Stimulated activated CD8-positive, alpha-beta memory T cell treated with anti-CD3 and anti-CD28 coated beads, Interleukin-7, amount 100 ng/mL, for 4 hours (primary cell): ENCODE results near the gene MPPED1.

ENCODE experiments used
- DNase-seq, 2 donors: peaks; one replicate each; pipeline ENCODE4 v3.0.0-alpha.2; 2020; ENCODE audit warnings: low read depth in 2 of 2

MPPED1 gene

DNA sequence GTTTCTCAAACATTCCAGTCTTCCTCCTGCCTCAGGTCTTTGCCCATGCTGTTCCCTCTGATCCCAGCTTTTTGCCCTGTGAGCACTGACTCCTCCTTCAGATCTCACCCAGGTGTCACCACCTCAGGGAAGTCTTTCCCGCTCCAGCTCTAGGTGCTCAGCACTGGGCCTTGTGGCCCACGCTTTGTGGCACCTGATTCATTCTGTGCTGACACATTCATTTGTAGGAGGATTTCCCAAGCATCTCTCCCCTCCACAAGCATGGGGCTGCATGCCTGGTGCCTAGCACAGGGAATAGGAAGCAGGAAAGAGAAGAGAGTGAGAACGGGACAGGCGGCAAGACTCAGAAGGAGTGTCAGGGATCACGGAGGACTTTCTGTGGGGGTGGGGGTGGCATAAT, 17.6 kb downstream of the MPPED1 start:
- DNase-seq, result no peak

DNA sequence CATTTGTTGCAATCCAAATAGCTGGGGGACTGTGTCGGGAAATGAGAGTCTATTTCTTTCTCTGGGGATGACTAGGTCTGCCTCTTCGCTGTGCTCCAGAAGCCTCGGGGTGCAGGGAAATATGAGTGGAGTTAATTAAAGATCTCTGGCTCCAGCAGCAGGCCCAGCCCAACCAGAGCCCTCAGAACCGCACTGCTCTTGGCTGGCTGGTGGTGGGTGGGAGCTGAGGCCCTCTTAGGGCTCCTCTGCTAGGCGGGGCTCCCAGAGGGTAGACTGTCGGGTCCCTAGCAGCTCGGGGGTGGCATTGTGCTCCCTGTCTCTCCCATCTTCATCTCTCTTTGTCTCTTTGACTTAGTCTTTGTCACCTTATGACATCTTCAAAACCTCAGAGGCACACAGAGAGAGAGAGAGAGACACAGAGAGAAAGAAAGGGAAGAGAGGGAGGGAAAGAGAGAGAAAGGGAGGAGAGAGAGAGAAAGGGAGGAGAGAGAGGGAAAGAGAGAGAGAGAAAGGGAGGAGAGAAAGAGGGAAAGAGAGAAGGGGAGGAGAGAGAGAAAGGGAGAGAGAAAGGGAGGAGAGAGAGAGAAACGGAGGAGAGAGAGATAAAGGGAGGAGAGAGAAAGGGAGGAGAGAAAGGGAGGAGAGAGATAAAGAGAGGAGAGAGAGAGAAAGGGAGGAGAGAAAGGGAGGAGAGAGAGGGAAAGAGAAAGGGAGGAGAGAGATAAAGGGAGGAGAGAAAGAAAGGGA, 20.2 kb downstream of the MPPED1 start:
- DNase-seq, result no peak

DNA sequence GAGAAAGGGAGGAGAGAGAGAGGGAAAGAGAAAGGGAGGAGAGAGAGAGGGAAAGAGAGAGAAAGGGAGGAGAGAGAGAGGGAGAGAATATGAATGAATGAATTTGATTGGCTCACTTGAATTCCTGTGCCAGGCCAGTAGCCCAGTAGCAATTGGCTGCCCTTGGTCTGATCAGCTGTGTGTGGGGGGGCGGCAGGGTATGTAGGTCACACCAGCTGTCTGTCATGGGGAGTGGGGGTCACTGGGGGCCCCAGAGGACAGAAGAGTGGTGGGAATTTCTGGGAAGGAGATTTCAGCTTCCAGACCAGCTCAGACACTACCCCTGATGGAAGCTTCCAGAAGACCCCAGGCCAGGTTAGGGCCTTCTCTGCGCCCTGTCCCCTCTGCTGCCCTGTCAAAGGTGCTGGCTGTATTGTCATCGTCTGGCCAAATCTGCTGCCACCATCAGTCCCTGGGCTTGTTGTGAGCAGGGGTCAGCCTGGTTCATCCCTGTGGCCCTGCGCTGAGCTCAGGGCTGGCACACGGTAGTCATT, 21.1 kb downstream of the MPPED1 start:
- no peak for DNase-seq

DNA sequence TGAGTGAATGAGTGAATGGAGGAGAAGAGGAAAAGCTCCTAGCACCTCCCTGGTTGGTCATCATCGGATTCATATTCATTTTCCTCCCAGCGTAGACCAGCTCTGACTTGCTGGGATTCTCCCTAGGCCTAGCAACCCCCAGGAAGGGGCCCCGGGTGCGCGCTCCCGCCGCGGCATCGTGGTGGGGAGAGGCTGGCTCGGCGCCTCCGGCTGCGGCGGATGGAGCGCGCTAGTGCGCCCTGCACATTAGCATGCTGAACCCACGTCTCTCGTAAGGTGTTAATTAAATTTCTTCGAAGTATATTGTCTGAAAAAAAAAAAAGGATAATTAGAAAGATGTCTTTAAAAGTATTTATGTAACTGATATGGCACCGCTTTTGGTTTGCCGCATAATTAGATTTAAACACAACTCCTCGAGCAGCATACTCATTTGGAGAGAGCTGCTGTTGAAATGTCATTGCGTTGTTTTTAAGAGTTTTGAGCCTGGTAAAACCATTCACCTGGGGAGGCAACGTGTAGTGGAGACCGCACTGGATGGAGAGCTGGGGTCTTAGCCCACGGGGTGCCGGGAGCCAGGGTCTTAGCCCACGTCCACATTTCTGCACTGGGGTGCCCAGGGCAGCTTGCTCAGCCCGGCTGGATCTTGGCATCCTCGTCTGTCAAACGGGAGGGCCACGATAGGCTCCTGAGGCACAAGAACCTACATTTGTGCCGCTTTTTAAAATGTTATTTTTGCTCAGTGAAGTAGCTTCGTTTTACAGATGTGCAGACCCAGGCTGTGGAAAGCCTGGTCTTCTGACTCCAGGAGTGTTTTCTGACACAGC, 21.8 kb downstream of the MPPED1 start:
- no peak for DNase-seq

DNA sequence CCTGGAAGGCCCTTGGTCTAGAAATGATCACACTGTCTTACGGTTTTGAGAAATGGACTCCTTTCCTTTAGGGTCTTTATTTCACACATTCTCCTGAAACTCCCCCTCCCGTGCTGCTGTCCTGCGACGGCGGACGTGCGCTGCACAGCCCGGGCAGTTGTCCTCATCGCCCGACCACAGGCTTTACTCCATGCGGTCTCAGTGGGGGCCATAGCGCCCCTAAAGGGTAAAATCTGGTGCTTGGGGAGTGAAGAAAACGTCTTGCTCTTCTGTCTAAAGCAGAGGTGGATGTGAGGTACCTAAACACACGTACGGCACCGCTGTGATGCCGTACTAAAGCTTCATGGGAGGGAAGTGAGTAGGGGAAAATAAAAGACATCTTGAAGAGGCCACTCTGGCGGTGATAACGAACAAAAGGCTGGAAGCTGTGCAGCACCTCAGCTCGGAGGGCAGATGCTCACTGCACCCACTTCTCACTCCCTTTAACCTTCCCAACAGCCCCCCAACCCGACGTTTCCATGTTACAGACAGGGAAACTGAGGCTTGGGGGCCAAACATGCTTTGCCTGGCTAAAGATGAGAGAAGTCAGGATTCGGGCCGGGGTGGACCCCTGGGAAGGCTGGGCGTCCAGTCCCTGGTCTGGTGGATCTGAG, 22.6 kb downstream of the MPPED1 start:
- no peak for DNase-seq

DNA sequence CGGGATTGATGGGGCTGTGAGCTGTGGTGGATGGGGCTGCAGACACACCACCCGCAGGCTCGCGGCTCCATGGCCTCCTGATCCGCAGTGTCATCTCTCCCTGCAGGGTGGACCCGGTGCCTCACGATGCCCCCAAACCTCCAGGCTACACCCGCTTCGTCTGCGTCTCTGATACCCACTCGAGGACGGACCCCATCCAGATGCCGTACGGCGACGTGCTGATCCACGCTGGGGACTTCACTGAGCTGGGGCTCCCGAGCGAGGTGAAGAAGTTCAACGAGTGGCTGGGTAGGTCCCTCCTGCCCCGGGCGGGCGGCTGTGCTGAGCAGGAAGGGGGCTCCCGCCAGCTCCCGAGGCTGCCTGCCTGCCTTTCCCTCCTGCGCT, 23.1 kb downstream of the MPPED1 start:
- DNase-seq, result no peak

DNA sequence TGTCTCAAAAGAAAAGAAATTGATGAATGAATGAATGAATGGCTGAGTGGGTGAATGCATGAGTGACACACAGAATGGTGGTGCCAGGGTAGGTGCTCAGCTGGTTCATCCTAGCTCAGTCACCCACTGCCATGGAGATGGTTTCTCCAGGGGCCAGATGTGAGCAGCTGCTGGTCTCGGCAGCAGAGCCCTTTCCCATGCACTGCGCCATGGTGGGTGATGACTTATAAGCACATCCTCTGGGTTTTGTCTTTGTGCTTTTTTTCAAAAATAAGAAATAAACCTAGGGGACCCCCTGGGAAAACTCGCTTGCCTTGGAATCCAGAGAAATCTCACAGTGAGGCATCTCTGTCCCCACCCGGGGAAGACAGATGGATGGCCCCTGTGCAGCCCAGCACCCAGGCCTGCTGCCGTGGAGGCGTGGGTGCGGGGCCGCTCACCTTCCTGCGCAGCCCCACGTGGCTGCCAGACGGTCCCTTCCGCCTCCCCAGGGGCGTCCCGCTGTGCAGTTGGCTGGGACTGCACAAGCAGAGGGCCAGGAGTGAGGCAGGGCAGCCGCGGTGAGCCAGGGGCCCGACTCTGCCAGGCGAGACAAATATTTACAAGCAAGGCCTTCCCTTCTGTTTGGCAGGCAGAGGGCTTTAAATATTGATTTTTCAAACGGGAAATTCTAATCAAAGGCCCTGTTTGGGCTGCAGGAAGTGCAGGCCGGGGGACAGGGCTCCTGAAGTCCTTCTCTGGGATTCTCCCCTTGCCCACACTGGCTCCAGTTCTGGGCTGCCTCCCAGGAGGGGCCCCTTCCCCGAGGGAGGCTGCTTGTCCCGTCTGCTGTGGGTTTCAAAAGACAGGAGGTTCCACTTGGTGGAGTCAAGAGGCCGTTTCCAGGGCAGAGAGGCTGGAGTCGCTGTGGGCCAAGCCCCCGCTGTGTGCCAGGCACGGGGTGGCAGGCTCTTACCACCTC, 24.3 kb downstream of the MPPED1 start:
- DNase-seq, result no peak

DNA sequence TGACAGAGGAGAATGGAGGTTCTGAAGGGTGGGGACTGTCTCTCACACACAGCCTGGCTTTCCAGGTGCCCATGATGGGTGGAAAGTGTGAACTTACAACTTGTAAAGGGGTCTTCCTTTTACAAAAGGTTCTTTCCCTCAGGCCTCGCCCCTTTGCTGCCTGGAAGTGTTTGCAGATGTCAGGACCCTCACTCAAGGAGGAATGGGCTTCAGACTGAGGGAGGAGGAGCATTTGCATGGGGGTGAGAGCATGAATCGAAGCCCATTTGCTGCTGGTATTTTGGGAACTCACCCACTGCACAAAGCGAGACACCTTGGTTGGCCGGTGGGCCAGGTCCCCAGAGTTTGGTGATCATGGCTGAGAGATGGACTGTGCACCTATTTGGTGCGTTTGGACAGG, 25.1 kb downstream of the MPPED1 start:
- DNase-seq, result no peak

DNA sequence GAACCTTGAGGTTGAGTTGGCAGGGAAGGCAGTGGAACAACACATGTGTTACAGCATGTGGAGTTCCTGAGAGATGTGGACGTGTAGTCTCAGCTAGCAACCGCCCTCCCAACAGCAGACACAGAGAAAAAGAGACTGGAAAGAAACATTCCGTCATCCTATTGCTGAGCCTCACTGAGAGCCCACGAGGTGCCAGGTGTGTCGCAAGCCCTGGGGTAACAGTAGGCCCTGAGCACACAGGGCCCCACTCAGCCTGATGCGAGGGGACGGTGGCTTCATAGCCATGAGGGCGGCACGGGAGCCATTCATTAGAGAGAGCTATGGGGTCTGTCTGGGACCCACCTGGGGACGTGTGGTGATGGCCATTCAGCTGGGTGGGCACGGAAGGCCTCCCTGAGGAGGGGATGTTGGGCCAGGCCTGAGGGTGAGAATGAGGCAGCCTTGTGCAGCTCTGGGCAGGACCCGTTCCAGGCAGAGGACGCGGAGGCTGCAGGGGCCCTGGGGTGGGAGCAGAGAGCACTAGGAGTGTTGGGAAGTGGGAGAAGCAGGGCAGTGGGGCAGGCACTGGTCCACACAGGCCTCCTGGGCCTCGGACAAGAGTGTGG, 26.2 kb downstream of the MPPED1 start:
- no peak for DNase-seq

DNA sequence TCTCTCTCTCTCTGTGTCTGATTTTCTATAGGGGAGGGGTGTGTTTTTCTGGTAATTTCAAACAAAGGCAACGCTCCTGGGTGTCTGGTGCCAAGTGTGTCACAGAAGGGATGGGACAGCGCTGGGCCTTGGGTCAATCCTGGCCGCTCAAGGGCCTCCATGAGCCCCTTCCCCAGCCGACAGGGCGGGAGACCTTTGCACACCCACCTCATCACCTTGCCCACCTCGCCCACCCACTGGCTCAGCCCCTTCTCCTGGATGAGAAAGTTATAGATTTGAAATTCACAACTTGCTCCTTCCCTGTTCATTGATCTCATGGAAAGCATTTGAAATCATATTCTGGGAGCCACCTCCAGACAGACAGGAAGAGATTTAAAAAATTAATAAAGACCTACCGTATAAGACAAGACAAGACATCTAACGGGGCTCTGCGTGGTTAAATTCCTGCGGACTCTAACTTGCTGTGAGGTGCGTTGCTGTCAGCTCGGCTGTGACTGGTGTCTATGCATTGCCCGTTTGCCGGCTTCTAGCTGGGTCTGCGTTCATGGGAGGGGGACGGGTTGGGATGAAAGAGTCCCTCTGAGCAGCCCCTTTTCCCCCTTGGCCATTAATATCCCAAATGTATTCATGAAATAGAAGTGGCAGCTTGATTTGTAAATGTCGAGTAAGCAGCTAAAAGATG, 27.0 kb downstream of the MPPED1 start:
- DNase-seq, result no peak

DNA sequence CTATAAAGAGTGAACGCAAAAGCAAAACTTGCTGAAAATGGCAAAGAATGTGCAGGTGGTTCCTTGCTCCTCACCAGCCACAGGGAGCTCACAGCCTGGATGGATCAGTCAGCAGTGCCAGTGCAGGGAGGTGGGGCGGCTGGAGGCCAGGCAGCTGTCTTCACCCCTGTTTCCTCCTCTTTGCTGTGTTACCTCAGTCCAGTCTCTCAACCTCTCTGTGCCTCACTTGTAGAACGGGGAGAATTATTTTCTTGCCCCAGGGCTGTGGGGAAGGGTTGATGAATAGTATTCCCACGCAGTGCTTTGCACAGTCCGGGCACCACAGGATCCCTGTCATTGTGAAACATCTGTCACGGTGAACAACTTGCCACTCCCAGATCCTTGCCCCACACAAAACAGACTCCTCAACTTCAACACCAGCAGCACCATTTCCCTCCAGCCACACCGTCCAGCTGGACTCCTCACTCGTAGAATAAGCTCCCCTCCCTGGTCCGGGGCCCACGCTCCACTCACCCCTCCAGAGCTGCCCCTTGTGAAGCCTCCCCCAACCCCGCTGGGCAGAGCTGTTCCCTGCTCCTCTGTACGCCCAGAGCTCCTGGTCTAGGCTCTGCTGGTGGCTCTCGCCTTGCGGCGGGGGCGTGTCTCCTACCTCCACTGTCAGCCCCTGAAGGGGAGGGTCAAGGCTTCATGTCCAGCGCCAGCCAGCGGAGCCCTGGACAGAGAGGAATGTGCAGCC, 27.7 kb downstream of the MPPED1 start:
- no peak for DNase-seq

DNA sequence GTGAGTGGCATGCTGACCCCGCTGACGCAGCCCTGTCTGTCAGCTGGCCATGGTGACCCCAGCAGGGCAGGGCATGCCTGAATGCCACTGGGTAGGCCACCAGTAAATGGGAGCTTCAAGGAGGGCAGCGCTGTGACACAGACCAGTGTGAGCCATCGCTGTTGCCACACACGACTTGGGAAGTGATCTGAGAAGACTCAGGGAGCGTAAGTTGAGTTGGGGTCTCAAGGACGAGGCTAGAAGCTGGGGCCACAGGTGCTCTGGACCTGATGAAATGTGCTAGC, 28.2 kb downstream of the MPPED1 start:
- no peak for DNase-seq

DNA sequence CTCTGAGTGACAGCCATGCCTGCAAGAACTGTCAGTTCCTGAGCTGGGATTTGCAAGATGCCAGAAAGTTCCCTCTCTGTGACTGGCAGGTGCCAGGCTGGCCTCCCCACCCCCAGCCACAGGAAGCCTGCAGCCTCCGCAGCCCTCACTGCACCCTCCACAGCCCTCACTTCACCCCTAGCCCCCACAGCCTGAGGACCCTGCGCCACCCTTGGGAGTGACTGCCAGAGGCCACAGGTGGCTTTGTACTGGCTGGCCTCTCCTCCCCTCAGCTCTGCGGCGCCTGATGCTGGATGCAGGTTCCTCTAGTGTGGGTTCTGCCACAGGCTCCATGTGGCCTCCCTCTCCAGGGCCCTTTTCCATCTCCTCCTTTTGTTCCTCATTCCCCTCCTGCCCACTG, 28.7 kb downstream of the MPPED1 start:
- no peak for DNase-seq

DNA sequence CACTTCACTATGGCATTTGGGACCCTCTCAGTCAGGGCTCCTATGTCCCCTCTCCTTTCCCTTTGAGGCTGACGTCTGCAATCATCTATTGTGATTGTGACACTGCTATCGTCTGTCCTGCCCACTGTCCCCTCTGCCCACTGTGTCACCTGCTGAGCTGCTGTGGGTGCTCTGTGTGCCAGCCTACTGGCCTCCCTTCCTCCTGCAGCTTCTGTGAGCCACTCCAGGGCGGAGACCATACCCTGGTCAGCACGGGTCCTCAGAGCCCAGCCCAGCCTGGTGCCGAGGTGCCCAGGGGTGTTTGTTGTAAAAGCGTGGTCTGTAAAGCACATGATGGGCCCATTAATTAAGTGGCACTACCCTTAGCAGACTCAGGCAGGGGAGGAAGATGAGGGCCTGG, 29.4 kb downstream of the MPPED1 start:
- DNase-seq, result no peak

DNA sequence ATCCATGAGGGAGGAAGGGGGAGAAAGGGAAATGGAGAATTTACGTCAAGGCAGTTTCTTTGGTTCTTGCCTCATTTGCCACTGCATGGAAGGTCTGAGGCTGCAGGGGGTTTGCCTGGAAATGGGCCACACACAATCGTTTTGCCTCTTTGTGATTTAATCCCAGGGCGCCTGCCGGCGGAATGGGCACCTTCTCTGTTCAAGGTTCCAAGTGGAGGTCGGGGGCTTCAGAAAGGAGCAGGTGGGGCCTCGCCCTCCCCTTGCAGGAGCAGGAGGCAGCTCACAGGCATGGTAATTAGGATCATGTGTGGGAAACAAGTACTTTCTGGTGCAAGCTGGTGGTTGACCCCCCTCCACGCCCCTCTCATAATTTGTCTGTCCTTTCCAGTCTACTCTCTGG, 29.9 kb downstream of the MPPED1 start:
- DNase-seq, result no peak

DNA sequence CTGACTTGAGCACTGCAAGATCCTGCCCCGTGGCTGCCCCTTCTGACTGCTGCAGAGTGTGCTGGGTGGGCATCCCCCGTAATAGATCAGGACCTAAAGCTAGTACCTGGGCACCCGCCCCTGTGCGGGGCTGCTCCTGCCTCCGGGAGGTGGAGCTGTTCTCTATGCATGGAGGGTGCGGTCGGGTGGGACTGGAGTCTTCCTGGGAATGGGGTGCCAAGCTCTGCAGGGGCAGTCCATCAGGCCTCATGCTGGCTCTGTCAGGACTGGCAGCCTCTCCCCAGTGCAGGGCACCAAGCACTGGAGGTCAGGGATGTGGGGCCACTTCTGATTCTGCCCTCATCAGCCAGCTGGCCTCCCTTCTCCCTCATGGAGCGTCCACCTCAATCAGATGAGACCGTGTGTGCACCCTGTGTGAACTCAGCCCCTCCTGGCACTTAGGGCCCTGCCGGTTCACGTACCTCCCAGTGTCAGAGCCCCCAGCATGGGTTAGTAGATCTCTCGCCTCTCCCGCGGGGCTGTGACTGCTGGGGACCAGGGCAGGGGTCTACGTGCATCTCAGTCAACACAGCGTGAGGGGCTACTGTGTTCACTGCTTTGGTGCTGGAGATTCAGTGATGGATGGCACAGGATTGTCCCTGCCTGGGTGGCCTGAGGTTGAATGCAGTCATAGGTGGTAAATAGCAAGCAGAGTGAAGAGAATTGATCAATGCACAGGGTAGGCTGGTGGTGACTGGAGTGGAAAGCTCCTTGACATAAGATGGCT, 30.8 kb downstream of the MPPED1 start:
- no peak for DNase-seq

DNA sequence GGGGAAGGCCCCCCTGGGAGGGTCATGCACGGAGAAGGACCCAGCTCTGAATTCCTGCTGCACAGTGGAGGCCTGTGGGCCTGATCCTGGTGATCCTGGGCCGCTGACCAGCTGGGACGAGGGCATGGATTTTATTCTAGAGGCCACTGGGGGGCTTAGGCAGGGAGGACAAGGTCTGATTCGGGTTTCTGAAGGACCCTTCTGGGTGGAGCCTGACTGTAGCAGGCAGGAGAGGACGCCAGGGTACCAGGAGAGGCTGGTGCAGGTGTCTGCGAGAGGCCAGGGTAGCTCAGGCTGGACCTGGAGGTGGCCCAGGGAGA, 31.3 kb downstream of the MPPED1 start:
- no peak for DNase-seq

DNA sequence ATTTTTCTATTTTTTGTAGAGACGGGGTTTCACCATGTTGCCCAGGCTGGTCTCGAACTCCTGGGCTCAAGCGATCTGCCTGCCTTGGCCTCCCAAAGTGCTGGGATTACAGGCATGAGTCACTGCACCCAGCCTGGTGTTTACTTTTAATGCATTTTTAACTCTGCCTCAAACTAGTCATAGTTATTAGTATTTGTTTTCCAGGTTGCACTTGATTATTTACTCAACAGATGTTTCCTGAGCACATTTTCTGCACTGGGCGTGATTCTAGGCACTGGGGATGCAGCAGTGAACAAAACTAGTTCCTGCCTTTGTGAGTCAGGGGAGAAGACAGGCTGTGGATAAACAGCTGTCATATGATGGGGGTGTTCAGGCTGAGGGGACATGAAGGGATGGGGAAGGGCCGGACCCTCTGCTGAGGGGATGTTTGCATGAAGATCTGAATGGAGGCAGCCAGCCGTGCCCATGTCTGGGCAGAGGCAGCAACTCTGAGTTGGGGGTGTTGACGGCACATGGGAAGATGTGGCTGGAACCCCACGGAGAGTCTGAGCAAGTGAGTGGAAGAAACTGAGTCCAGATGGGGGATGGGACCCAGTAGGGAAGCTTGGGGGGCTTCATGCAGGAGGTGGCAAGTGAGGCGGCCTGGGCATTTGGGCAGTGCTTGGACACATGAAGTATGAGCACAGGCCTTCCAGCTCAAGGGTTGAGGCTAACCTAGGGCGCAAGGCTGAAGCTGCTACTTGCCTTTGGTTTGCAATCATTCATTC, 34.4 kb downstream of the MPPED1 start:
- no peak for DNase-seq

DNA sequence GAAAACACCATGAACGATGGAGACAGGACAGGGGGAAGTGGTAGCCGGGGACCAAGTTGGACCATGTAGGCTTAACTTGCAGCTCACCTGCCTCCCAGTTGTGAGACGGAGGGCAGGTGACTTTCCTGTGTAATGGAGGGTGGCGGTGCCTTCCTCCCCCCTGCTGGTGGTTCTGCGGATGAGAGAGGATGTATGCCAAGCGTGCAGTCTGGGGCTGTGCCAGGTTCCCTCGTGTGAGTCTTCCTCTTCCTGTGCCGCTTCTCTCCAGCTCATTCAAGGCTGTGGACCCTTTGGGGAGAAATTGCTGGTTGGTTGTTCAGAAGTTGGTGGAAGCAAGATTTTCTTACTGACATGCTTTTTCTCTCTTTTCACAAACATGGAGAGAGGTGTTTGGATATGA, 35.1 kb downstream of the MPPED1 start:
- no peak for DNase-seq
